Measurements from ENCODE around the gene PIK3CA.
"Not testable (repeated sequence)": the region's sequence is repeated elsewhere in the genome, so short reads cannot be mapped to it uniquely, and the experiment has no call there.

The PIK3CA gene

GRCh38 chr3:179200790-179201189, 52.6 kb downstream of the PIK3CA start:
- no peak for DNase-seq (ENCODE audit: low spot score)

GRCh38 chr3:179215550-179215949, 67.4 kb downstream of the PIK3CA start:
- DNase-seq (ENCODE audit: low spot score): not testable (repeated sequence)

- not testable (repeated sequence) for DNase-seq (ENCODE audit: low spot score)
These were observed 70.1 kb downstream of the PIK3CA start for GRCh38 chr3:179218213-179218612.

- DNase-seq (ENCODE audit: low spot score): no peak
These were observed 75.4 kb downstream of the PIK3CA start for GRCh38 chr3:179223548-179223947.

- no peak for DNase-seq (ENCODE audit: low spot score)
These were observed 76.4 kb downstream of the PIK3CA start for GRCh38 chr3:179224584-179224983.

GRCh38 chr3:179227349-179227748, 79.2 kb downstream of the PIK3CA start:
- no peak for DNase-seq (ENCODE audit: low spot score)

GRCh38 chr3:179229177-179229576, 81.0 kb downstream of the PIK3CA start:
- DNase-seq (ENCODE audit: low spot score): no peak

GRCh38 chr3:179233043-179233442, 84.9 kb downstream of the PIK3CA start:
- DNase-seq (ENCODE audit: low spot score): no peak

GRCh38 chr3:179234199-179234598, 86.0 kb downstream of the PIK3CA start:
- DNase-seq (ENCODE audit: low spot score): no peak

GRCh38 chr3:179236669-179237301, 88.6 kb downstream of the PIK3CA start:
- peak; percentile 14 for DNase-seq (ENCODE audit: low spot score)

GRCh38 chr3:179240299-179240698, 92.1 kb downstream of the PIK3CA start:
- DNase-seq (ENCODE audit: low spot score): not testable (repeated sequence)

GRCh38 chr3:179242859-179243258, 94.7 kb downstream of the PIK3CA start:
- DNase-seq (ENCODE audit: low spot score): not testable (repeated sequence)

GRCh38 chr3:179244878-179245277, 96.7 kb downstream of the PIK3CA start:
- no peak for DNase-seq (ENCODE audit: low spot score)

GRCh38 chr3:179247289-179248015, 99.3 kb downstream of the PIK3CA start:
- no peak for DNase-seq (ENCODE audit: low spot score)

- no peak for DNase-seq (ENCODE audit: low spot score)
These were observed 102.8 kb downstream of the PIK3CA start, which contains the start of gene KCNMB3 for GRCh38 chr3:179250803-179251476. KCNMB3 (minus strand) TSS chr3:179251114; CDS start chr3:179250990, 124 bp downstream.

GRCh38 chr3:179256813-179257212, 108.7 kb downstream of the PIK3CA start:
- DNase-seq (ENCODE audit: low spot score): no peak

GRCh38 chr3:179257742-179258141, 109.6 kb downstream of the PIK3CA start:
- not testable (repeated sequence) for DNase-seq (ENCODE audit: low spot score)

GRCh38 chr3:179258820-179259219, 110.7 kb downstream of the PIK3CA start:
- DNase-seq (ENCODE audit: low spot score): no peak

GRCh38 chr3:179259959-179260756, 112.0 kb downstream of the PIK3CA start:
- not testable (repeated sequence) for DNase-seq (ENCODE audit: low spot score)

- DNase-seq (ENCODE audit: low spot score): peak; percentile 66
These were observed 113.0 kb downstream of the PIK3CA start for GRCh38 chr3:179260949-179261765.

GRCh38 chr3:179263134-179263533, 115.0 kb downstream of the PIK3CA start:
- DNase-seq (ENCODE audit: low spot score): no peak
